ENCODE results near the gene PAK6. TPM values are rescaled to one million over a fixed set of nuclear protein-coding genes. Genes with fewer than 3 reads are reported as not detected.

Gene PAK6
- total and polyA plus RNA-seq, 5 donors: 9.2 to 22.6 (median 16.5) TPM

GRCh38 chr15:40271685-40272484 lies 33.0 kb downstream of the PAK6 start:
- DNase-seq (peak in 1 of 3 donors; percentile 37), ATAC-seq (no peak)
- intact Hi-C loops (cut with DNase I): loop anchor here in 3 of 4 donors (2.0 to 10.0 kb wide), 3 partner anchors 53 to 227 kb away; no protein-coding TSS in a partner anchor
- H3K9me3 ChIP-seq (ENCODE audit: control insufficient read depth, low read length): no peaks in the 10 kb centered on the region
- no peak overlapping the region for H3K4me3 ChIP-seq (ENCODE audit: low read length)
- no peaks in the 10 kb centered on the region for H3K4me1 ChIP-seq (ENCODE audit: control insufficient read depth, insufficient read depth, low read length)
- WGBS: 87% methylated on average over 25 of the region's 25 CpGs
- no peaks in the 10 kb centered on the region for H3K27me3 ChIP-seq (ENCODE audit: control insufficient read depth, insufficient read depth)
- H3K27ac ChIP-seq (ENCODE audit: low read length): no peak overlapping the region

GRCh38 chr15:40272485-40273056 lies 33.7 kb downstream of the PAK6 start:
- DNase-seq: peak in 1 of 3 donors; percentile 44
- Histone ChIP-seq H3K27ac (ENCODE audit: low read length) (no peak overlapping the region), H3K27me3 (ENCODE audit: control insufficient read depth, insufficient read depth) (no peaks in the 10 kb centered on the region), H3K4me3 (ENCODE audit: low read length) (no peak overlapping the region), H3K4me1 (ENCODE audit: control insufficient read depth, insufficient read depth, low read length) (no peaks in the 10 kb centered on the region), H3K9me3 (ENCODE audit: control insufficient read depth, low read length) (no peaks in the 10 kb centered on the region)
- WGBS: 73% methylated on average over 20 of the region's 20 CpGs
- intact Hi-C loops (cut with DNase I): loop anchor here in 3 of 4 donors (2.0 to 10.0 kb wide), 3 partner anchors 54 to 228 kb away; no protein-coding TSS in a partner anchor
- no peak for ATAC-seq

GRCh38 chr15:40273428-40273827 lies 34.6 kb downstream of the PAK6 start:
- 85% methylated on average over 9 of the region's 9 CpGs for WGBS
- intact Hi-C loops (cut with DNase I): loop anchor here in 3 of 4 donors (2.0 to 10.0 kb wide), 3 partner anchors 55 to 229 kb away; no protein-coding TSS in a partner anchor
- Histone ChIP-seq H3K4me1 (ENCODE audit: control insufficient read depth, insufficient read depth, low read length) (no peaks in the 10 kb centered on the region), H3K27me3 (ENCODE audit: control insufficient read depth, insufficient read depth) (no peaks in the 10 kb centered on the region), H3K9me3 (ENCODE audit: control insufficient read depth, low read length) (no peaks in the 10 kb centered on the region), H3K4me3 (ENCODE audit: low read length) (no peak overlapping the region), H3K27ac (ENCODE audit: low read length) (no peak overlapping the region)
- DNase-seq: peak in 1 of 3 donors; percentile 11
- ATAC-seq: no peak

- WGBS: 51% methylated on average over 26 of the region's 26 CpGs
- Histone ChIP-seq H3K27me3 (ENCODE audit: control insufficient read depth, insufficient read depth) (no peaks in the 10 kb centered on the region), H3K4me3 (ENCODE audit: low read length) (no peak overlapping the region), H3K27ac (ENCODE audit: low read length) (no peak overlapping the region), H3K4me1 (ENCODE audit: control insufficient read depth, insufficient read depth, low read length) (no peaks in the 10 kb centered on the region), H3K9me3 (ENCODE audit: control insufficient read depth, low read length) (no peaks in the 10 kb centered on the region)
- ATAC-seq: peak; percentile 15 to 47
- intact Hi-C loops (cut with DNase I): loop anchor here (1.0 to 10.0 kb wide), 7 partner anchors 38 to 230 kb away; no protein-coding TSS in a partner anchor
- peak; percentile 77 to 92 (median 90) for DNase-seq
These were observed 35.7 kb downstream of the PAK6 start for GRCh38 chr15:40274350-40275274.

GRCh38 chr15:40275523-40275922 lies 36.7 kb downstream of the PAK6 start:
- no peaks in the 10 kb centered on the region for H3K4me1 ChIP-seq (ENCODE audit: control insufficient read depth, insufficient read depth, low read length)
- H3K27me3 ChIP-seq (ENCODE audit: control insufficient read depth, insufficient read depth): no peaks in the 10 kb centered on the region
- DNase-seq: peak in 1 of 3 donors; percentile 26
- intact Hi-C loops (cut with DNase I): loop anchor here (2.0 to 10.0 kb wide), 5 partner anchors 37 to 231 kb away; no protein-coding TSS in a partner anchor
- WGBS: 72% methylated on average over 5 of the region's 5 CpGs
- no peaks in the 10 kb centered on the region for H3K9me3 ChIP-seq (ENCODE audit: control insufficient read depth, low read length)
- ATAC-seq: no peak
- H3K4me3 ChIP-seq (ENCODE audit: low read length): no peak overlapping the region
- H3K27ac ChIP-seq (ENCODE audit: low read length): no peak overlapping the region

GRCh38 chr15:40275954-40276353 lies 37.1 kb downstream of the PAK6 start:
- DNase-seq (peak in 2 of 3 donors; percentile 22 to 41), ATAC-seq (no peak)
- Histone ChIP-seq H3K4me3 (ENCODE audit: low read length) (no peak overlapping the region), H3K4me1 (ENCODE audit: control insufficient read depth, insufficient read depth, low read length) (no peaks in the 10 kb centered on the region), H3K27me3 (ENCODE audit: control insufficient read depth, insufficient read depth) (no peaks in the 10 kb centered on the region), H3K27ac (ENCODE audit: low read length) (no peak overlapping the region), H3K9me3 (ENCODE audit: control insufficient read depth, low read length) (no peaks in the 10 kb centered on the region)
- intact Hi-C loops (cut with DNase I): loop anchor here (2.0 to 10.0 kb wide), 5 partner anchors 36 to 231 kb away; no protein-coding TSS in a partner anchor
- 92% methylated on average over 7 of the region's 7 CpGs for WGBS

GRCh38 chr15:40276927-40277326 lies 38.1 kb downstream of the PAK6 start:
- no peaks in the 10 kb centered on the region for H3K4me1 ChIP-seq (ENCODE audit: control insufficient read depth, insufficient read depth, low read length)
- H3K9me3 ChIP-seq (ENCODE audit: control insufficient read depth, low read length): no peaks in the 10 kb centered on the region
- no peaks in the 10 kb centered on the region for H3K27me3 ChIP-seq (ENCODE audit: control insufficient read depth, insufficient read depth)
- intact Hi-C loops (cut with DNase I): loop anchor here in 3 of 4 donors (5.0 to 10.0 kb wide), 3 partner anchors 35 to 232 kb away; no protein-coding TSS in a partner anchor
- WGBS: 61% methylated on average over 4 of the region's 4 CpGs
- ATAC-seq: no peak
- H3K4me3 ChIP-seq (ENCODE audit: low read length): no peak overlapping the region
- no peak overlapping the region for H3K27ac ChIP-seq (ENCODE audit: low read length)
- peak in 1 of 3 donors; percentile 16 for DNase-seq

- ATAC-seq (no peak), DNase-seq (peak in 2 of 3 donors; percentile 47 to 57)
- no peak overlapping the region for H3K4me3 ChIP-seq (ENCODE audit: low read length)
- no peaks in the 10 kb centered on the region for H3K27me3 ChIP-seq (ENCODE audit: control insufficient read depth, insufficient read depth)
- intact Hi-C loops (cut with DNase I): loop anchor here in 3 of 4 donors (5.0 to 10.0 kb wide), 3 partner anchors 35 to 233 kb away; no protein-coding TSS in a partner anchor
- H3K27ac ChIP-seq (ENCODE audit: low read length): no peak overlapping the region
- WGBS: 38% methylated on average over 16 of the region's 16 CpGs
- no peaks in the 10 kb centered on the region for H3K4me1 ChIP-seq (ENCODE audit: control insufficient read depth, insufficient read depth, low read length)
- no peaks in the 10 kb centered on the region for H3K9me3 ChIP-seq (ENCODE audit: control insufficient read depth, low read length)
These were observed 38.6 kb downstream of the PAK6 start for GRCh38 chr15:40277471-40277870.

GRCh38 chr15:40278026-40278425 lies 39.2 kb downstream of the PAK6 start:
- 51% methylated on average over 10 of the region's 10 CpGs for WGBS
- H3K27ac ChIP-seq (ENCODE audit: low read length): no peak overlapping the region
- no peak for ATAC-seq
- H3K4me1 ChIP-seq (ENCODE audit: control insufficient read depth, insufficient read depth, low read length): no peaks in the 10 kb centered on the region
- H3K9me3 ChIP-seq (ENCODE audit: control insufficient read depth, low read length): no peaks in the 10 kb centered on the region
- no peak overlapping the region for H3K4me3 ChIP-seq (ENCODE audit: low read length)
- no peaks in the 10 kb centered on the region for H3K27me3 ChIP-seq (ENCODE audit: control insufficient read depth, insufficient read depth)
- intact Hi-C loops (cut with DNase I): loop anchor here (2.0 to 10.0 kb wide), 5 partner anchors 33 to 233 kb away; no protein-coding TSS in a partner anchor
- peak in 2 of 3 donors; percentile 27 to 52 for DNase-seq

GRCh38 chr15:40279437-40280141 lies 40.7 kb downstream of the PAK6 start:
- H3K27me3 ChIP-seq (ENCODE audit: control insufficient read depth, insufficient read depth): no peaks in the 10 kb centered on the region
- 25% methylated on average over 40 of the region's 40 CpGs for WGBS

More at GRCh38 chr15:40279437-40280141, 40.7 kb downstream of the PAK6 start:
- no peak overlapping the region for H3K4me3 ChIP-seq (ENCODE audit: low read length)
- no peaks in the 10 kb centered on the region for H3K4me1 ChIP-seq (ENCODE audit: control insufficient read depth, insufficient read depth, low read length)
- H3K9me3 ChIP-seq (ENCODE audit: control insufficient read depth, low read length): no peaks in the 10 kb centered on the region
- DNase-seq (peak; percentile 72 to 92 (median 90)), ATAC-seq (peak; percentile 55 to 74)
- intact Hi-C loops (cut with DNase I): loop anchor here (2.0 to 10.0 kb wide), 6 partner anchors 31 to 235 kb away; no protein-coding TSS in a partner anchor
- H3K27ac ChIP-seq (ENCODE audit: low read length): no peak overlapping the region

All from right cardiac atrium (tissue), 5 donors.